ENCODE measurements around the gene CFH. TPM values are rescaled to one million over a fixed set of nuclear protein-coding genes. Genes with fewer than 3 reads are reported as not detected.

CFH gene
- total and polyA plus RNA-seq, 9 of the 15 experiments (the other 6 are each of a cell fraction or from before 2014, with no cell fraction given), result 31.6 to 107 (median 48.3) TPM

- TF ChIP-seq, protein P1, sequence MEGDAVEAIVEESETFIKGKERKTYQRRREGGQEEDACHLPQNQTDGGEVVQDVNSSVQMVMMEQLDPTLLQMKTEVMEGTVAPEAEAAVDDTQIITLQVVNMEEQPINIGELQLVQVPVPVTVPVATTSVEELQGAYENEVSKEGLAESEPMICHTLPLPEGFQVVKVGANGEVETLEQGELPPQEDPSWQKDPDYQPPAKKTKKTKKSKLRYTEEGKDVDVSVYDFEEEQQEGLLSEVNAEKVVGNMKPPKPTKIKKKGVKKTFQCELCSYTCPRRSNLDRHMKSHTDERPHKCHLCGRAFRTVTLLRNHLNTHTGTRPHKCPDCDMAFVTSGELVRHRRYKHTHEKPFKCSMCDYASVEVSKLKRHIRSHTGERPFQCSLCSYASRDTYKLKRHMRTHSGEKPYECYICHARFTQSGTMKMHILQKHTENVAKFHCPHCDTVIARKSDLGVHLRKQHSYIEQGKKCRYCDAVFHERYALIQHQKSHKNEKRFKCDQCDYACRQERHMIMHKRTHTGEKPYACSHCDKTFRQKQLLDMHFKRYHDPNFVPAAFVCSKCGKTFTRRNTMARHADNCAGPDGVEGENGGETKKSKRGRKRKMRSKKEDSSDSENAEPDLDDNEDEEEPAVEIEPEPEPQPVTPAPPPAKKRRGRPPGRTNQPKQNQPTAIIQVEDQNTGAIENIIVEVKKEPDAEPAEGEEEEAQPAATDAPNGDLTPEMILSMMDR (IDR thresholded peaks at IDR 0.05 in 2 of 3, conservative IDR thresholded peaks at IDR 0.05 in 1 of 3; ENCODE audit: insufficient read depth in 2 of 3, low read depth in 1 of 3, low read length in 3 of 3), result peak in 2 of 3 experiments; percentile 52 to 69; a peak in 3 of 6 replicates
- TF ChIP-seq ZNF583 (CRISPR knock-in tag; IDR thresholded peaks at IDR 0.05) (no peak), MNT (conservative IDR thresholded peaks at IDR 0.05) (0 out of 4 replicates have a peak, but pooled peaks of 1 of the 2 experiments have one; percentile 17), PBX2 (CRISPR knock-in tag; IDR thresholded peaks at IDR 0.05; ENCODE audit: low read depth) (no peak), PBX2 (tag; conservative IDR thresholded peaks at IDR 0.05; ENCODE audit: low read depth) (peak; percentile 48; the same call in 1 of the 2 replicates), RBBP5 (IDR thresholded peaks at IDR 0.05; ENCODE audit: borderline replicate concordance, insufficient read depth, low read length, poor library complexity, severe bottlenecking) (no peak), DEAF1 (CRISPR knock-in tag; IDR thresholded peaks at IDR 0.05) (peak; percentile 86), ELF4 (CRISPR knock-in tag; IDR thresholded peaks at IDR 0.05) (no peak), TGIF2 (CRISPR knock-in tag; IDR thresholded peaks at IDR 0.05) (no peak)
- TF ChIP-seq, protein P2, sequence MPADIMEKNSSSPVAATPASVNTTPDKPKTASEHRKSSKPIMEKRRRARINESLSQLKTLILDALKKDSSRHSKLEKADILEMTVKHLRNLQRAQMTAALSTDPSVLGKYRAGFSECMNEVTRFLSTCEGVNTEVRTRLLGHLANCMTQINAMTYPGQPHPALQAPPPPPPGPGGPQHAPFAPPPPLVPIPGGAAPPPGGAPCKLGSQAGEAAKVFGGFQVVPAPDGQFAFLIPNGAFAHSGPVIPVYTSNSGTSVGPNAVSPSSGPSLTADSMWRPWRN (IDR thresholded peaks at IDR 0.05; ENCODE audit: low read depth), result no peak
These were observed 9.0 kb downstream of the CFH start (continued) for GRCh38 chr1:196660852-196661251.

Data from K562 (cell line).